ENCODE results near the gene GLP2R.

Gene GLP2R

DNA sequence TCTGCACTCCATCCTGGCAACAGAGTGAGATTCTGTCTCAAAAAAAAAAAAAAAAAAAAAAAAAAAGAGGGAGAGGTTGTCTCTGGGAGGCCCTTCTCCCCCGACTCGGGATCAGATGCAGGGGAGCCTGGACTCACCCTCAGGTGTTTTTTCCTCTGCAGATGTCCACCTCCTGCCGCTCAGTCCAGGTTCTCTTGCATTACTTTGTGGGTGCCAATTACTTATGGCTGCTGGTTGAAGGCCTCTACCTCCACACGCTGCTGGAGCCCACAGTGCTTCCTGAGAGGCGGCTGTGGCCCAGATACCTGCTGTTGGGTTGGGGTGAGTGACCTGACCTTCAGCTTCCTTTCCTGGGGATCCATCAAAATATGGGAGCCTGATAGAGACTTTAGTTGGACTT lies 34.1 kb downstream of the GLP2R start:
- DNase-seq = no peak

DNA sequence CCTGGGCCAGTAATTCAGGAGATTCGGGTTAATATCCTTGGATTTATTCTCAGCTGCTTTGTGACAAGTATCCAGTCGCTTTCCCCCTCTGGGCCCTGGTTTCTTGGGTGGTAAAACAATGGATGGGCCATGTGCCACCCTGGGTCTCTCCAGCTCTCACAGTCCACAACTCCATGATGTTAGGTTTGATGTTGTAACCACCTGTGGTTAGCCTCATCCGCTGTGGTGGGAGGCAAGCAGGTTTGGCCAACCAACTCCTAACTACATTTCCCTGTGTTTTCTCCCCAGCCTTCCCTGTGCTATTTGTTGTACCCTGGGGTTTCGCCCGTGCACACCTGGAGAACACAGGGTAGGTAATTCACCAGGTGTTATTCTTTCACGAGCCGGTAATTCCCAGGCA lies 35.1 kb downstream of the GLP2R start:
- no peak for DNase-seq

GRCh38 chr17:9862220-9862619 lies 36.5 kb downstream of the GLP2R start:
- DNase-seq = no peak

DNA sequence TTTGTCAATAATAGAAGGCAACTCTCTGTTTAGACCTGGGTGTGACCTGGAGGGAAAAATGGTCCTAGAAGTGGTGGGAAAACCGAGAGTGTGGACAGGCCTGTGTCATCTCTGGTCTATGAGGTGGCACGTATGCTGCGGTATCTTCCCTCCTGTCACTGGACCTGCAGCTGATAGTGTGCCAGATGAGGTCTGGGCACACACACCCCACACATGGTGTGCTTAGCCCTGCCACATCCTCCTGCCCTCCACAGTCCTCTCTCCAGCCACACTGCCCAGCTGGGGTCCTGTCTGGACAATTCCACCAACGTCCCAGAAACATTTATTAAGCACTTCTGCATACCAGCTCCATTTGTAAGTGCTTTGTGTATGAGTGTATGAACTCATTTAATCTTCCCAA lies 37.2 kb downstream of the GLP2R start:
- DNase-seq = no peak

- DNase-seq = no peak
Observed at GRCh38 chr17:9865586-9865985, 39.9 kb downstream of the GLP2R start.

DNA sequence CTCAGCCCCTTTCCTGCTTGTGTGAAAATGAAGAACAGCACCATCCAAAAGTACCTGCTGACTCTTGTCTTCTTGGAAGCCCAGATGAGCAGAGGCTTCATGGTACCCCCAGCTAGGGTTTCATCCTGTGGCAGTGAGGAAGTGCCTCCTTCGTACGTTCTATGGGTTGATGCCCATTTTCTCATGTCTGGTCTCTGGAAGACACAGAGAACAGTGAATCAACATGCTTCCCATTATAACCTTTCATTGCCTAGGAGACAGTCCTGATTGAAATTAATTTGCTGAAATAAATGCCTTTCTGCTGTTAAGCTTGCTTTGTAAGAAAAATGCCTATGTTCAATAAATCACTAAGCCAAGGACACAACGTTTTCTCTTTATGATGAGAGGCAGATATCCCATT lies 42.8 kb downstream of the GLP2R start:
- DNase-seq = no peak

GRCh38 chr17:9872852-9873251 lies 47.1 kb downstream of the GLP2R start:
- no peak for DNase-seq

DNA sequence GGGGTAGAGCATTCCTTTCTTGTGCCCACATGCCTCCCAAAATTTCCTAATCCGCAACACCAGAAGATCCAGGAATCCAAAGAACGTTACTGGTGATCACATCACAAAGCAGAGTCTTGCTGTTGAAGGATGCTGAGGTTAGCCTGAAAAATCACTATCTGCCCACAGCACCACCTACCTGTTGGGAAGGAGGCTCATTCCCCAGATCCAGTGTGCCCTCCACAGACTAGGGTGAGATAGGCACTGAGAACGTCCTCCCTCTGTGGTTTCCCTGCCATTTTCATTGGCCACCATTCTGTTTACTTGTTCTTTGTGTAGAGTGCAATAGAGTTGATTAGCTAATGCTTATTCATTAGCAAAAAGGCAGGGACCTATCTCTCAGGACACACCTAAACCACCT lies 49.0 kb downstream of the GLP2R start:
- DNase-seq = no peak

GRCh38 chr17:9875441-9875840 lies 49.7 kb downstream of the GLP2R start:
- no peak for DNase-seq

- DNase-seq = no peak
Observed at GRCh38 chr17:9878356-9878755, 52.6 kb downstream of the GLP2R start.

GRCh38 chr17:9878786-9879525 lies 53.2 kb downstream of the GLP2R start:
- DNase-seq = no peak

DNA sequence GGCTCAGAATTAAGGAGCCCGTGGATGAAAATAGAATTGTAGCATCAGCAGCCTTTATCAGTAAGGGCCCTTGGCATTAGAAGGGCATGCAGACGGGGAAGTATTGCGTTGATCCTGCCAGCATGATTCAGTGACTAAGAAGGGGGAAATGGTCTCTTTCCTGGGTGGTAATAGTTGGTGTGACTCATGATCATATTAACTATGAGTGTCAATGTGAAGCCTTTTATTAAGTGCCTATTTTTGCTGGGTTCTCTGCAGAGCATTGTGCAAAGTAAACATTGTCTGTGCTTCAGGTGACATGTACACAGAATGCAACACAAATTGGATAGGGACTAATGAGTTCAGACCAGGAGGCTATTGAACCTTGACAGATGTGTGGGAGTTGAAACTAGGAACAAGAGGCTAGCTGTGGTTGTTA lies 54.9 kb downstream of the GLP2R start:
- DNase-seq = no peak

DNA sequence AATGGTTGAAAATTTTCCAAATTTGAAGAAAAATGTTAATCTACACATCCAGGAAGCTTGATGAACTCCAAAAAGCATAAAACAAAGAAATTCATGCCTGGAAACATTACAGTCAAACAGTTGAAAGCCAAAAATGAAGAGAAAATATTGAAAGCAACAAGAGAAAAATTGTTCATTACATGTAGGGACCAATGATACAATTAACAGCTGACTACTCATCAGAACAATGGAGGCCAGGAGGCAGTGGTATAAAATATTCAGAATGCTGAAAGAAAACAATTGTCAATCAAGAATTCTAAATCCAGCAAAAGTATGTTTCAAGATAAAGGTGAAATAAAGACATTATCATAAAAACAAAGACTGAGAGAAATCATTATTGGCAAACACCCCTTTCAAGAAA lies 57.7 kb downstream of the GLP2R start:
- DNase-seq = no peak

GRCh38 chr17:9886141-9886930 lies 60.6 kb downstream of the GLP2R start:
- no peak for DNase-seq

DNA sequence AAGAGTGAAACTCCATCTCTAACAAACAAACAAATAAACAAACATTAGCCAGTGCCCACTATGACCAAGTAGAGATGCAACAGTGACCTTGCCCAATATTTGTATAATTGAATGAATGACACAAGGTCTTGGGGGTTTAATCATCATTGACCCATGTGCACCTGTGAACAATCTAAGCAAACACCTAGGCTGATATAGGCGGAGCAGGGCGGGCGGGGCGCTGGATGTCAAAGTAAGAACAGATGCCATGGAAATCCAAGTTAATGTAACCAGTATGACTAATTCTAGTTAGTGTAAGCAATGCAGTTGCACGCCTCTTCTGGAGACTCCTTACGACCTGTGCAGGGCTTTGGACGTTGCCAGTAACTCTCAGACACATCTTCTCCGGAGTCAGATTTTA lies 61.8 kb downstream of the GLP2R start:
- DNase-seq = no peak

- no peak for DNase-seq
Observed at GRCh38 chr17:9890124-9890523, 64.4 kb downstream of the GLP2R start.

DNA sequence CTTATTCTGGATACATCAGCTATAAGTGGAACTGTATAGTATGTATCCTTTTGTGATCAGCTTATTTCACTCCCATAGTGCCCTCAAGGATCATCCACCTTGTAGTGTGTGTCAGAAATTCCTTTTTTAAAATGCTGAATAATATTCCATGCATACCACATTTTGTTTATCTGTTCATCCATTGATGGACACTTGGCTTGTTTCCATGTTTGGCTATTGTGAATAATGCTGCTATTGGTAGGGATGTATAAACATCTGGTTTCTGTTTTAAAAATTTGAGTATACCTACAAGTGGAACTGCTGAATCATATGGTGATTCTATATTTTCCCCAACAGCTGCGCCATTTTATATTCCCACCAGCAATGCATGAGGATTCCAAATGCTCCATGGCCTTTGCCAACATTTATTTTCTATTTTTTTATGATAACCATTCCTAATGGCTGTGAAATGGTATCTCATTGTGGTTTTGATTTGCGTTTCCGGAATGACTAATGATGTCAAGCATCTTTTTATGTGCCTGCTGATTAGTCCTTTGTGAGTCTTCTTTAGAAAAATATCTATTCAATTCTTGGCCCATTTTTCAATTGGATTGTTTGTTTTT lies 67.8 kb downstream of the GLP2R start:
- no peak for DNase-seq

DNA sequence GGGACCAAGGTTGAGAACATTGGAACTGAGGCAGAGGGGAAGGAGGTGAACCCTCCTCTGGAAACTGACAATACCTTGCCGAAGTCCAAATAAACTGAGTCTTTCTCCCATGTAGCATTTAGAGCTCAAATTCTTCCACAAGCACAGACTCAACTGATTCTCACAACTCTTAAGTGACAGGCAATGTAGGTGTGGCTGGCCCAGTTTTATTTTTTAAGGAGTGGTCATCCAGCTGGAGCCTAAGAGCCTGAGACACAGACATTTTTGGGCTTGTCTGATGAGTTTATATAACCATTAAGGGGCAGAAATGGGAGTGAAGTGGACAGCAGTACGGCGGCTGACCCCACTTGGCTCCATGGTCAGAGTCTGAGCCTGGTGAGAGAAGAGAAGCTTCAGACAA lies 68.5 kb downstream of the GLP2R start:
- DNase-seq = no peak

DNA sequence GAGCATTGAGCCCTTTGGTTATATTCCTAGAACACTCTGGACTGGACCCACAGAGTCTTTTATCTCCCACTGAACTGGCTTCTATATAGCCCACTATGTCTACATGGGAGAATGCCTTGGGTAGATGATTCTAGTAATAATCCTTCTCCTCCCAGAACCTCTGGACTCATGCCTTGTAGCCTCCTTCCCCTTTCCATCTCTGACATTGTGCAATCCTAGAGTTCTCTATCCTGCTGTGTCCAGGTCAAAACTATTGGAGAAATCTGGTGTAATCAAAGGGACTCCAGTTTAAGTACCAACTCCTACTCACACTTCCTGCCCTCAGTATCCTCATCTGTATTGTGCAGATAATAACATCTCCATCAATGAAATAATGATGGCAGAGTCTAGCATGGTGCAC lies 70.2 kb downstream of the GLP2R start:
- no peak for DNase-seq

DNA sequence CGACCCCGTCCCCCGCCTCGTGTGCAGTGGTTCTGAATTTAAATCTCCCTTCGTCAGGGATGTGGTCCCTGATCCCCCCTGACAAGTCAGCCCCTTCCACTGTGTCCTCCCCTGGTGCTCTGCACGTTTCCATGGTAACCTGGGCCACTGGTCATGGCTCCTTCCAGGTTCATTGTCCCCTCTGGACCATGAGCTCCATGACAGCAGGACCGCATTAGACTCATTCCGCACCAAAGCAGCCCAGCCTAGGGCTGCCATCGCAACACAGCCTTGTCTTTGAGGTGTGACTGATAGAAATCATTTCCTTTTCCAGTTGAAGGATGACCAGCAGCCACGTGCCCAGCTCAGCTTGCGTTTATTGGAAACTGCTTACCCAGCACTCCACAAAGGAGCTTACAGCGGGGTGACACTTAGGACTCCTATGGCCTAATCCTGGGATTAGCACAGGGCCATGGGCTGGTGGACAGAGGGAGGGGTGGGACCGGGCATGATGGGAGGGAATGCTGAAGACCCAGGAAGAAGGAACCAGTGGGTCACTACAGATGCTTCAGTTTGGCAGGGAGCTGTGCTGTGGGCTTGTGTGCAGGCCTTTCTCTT lies 71.7 kb downstream of the GLP2R start:
- DNase-seq = no peak

DNA sequence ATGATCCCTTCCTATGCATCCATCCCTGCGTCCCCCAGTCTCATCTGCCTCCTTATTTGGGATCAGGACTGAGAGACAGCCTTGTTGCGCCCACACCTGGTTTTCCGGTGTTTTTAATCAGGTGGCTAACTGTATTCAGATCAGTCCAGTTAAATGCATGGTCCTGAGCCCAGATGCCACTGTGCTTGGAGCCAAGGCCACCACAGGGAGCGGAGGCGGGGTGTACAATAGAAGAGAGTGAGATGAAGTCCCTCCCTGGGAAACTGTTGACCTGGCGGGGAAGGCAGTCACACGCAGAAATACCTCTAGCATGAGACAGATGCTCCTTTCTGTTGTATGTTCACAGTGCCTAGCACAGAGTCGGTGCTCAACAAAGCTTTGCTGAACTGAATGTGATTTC lies 73.1 kb downstream of the GLP2R start:
- DNase-seq = no peak

DNA sequence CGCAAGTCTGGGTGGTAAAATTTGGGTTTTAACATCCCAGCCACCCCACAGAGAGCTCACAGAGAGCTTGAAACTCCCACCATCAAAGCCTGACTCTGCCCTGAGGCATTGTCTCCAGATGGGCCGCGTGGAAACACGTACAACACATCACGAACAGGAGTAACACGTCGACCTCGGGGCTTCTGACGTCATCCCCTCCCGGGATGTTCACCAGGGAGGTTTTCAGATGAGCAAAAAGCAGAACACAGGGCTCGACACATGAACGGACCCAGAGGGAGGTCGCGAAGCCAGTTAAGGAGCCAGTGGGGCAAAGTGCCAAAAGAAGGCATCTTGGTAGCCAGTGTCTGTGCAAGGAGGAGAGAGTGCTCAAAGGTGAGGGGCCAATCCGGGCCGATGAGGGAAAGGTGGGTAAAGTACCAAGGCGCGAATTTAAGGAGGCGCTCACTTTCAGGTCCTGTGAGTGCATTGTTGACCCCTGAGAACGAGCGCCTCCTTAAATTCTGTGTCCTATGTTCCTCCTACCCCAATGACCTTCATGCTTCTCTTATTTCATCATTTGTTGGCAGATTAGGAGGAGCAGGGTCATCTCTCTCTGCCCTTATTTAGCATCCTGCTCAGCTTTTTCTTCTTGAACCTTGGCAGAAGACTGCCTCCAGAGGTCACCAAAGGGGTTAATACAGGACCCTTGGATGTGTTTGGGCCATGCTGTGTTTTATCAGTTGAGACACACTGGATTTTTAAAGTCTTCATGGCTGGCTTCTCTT lies 73.7 kb downstream of the GLP2R start:
- no peak for DNase-seq

DNA sequence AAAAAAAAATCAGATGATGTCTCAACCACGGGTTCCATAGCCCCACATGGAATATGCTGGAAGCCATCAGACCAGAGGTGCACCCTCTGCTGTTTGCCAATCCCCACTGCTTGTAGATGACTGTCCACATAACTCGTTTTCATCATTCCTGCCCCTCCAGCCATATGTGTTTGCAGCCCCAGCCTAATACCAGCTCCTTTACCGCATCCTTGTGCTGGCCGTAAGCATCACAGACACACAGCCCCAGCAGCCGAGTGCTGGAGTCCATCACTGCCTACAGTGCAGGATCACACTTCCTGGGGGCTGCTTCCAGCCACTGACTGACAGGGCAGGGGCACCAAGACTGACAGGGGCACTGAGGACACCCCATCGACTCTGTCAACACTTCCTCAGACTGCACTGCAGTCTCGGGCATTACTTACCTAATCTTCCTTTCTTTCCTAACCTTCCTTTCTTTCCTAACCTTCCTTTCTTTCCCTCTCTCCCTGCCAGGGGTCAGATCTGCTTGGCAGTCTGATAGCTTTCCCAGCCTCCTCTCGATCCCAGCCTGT lies 74.4 kb downstream of the GLP2R start:
- no peak for DNase-seq

Measured in NCI-H446 (cell line).